Measurements from ENCODE around the gene DGLUCY.

DNA sequence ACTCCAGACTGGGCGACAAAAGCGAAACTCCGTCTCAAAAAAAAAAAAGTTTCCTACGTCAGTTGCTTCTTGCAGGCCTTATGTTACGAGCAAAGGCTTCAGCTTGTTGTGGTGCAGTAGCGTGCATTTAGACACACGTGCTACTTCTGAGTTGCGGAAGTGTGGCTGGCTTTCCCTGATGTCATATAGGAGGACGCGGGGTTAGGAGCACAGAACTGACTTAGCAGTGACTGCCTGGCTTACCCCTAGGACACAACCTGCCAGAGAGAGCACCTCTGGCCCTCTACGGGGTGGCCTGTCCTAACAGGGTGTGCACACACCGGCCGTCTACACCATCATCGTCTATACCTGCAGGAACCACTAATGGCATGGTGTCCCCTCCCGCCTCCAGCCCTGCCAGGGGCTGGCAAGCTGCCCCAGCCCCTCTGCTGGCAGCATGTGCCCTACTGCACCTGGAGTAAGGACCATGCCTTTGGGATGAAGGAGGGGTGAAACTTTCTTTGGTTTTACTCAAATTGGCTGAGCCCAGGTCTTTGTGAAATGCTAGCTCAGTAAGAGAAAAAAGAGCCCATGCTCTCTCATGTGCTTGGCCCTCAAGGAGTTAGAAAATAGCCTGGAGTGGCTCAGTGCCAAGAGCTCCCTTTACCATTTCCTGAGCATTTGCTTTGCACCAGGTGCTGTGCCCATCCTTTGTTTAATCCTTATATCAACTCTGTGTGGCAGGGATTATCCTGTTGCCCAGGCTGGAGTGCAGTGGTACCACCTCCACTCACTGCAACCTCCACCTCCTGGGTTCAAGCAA is 132.4 kb downstream of the DGLUCY start:
- TF ChIP-seq, protein P1, sequence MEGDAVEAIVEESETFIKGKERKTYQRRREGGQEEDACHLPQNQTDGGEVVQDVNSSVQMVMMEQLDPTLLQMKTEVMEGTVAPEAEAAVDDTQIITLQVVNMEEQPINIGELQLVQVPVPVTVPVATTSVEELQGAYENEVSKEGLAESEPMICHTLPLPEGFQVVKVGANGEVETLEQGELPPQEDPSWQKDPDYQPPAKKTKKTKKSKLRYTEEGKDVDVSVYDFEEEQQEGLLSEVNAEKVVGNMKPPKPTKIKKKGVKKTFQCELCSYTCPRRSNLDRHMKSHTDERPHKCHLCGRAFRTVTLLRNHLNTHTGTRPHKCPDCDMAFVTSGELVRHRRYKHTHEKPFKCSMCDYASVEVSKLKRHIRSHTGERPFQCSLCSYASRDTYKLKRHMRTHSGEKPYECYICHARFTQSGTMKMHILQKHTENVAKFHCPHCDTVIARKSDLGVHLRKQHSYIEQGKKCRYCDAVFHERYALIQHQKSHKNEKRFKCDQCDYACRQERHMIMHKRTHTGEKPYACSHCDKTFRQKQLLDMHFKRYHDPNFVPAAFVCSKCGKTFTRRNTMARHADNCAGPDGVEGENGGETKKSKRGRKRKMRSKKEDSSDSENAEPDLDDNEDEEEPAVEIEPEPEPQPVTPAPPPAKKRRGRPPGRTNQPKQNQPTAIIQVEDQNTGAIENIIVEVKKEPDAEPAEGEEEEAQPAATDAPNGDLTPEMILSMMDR (conservative IDR thresholded peaks at IDR 0.05): no peak
- TF ChIP-seq ZFX (IDR thresholded peaks at IDR 0.05): no peak
